ENCODE measurements around the gene C2CD4C. TPM values are rescaled to one million over a fixed set of nuclear protein-coding genes. Genes with fewer than 3 reads are reported as not detected.

The C2CD4C gene
- polyA plus RNA-seq = 1 to 10 TPM in 1 of 4 donors, under 1 TPM in 2, not detected in 1; 0.27 to 3.1 (median 0.80) TPM
- long read RNA-seq, donor 1 = 0 reads
- long read RNA-seq, donor 2 = 0 reads
- long read RNA-seq, donor 3 = 0 reads
- long read RNA-seq, donor 4 = 0 reads
- long read RNA-seq, donor 5 = 0 reads
- long read RNA-seq, donor 6 = 0 reads
- long read RNA-seq, donor 7 = 0 reads
- long read RNA-seq, donor 8 = 0 reads
- long read RNA-seq, donor 9 = 0 reads
- long read RNA-seq, donor 10, partial matches to known transcripts = 0 of 4 reads
- long read RNA-seq, donor 10, other reads (novel, unspliced or antisense) = 0 of 4 reads

- DNase-seq (peak in 1 of 2 donors; percentile 39), FAIRE-seq (no peak)
- Histone ChIP-seq H3K4me1 (ENCODE audit: control insufficient read depth in 3 of 3, insufficient read depth in 2 of 3, low read depth in 1 of 3, low read length in 2 of 3) (peaks cover 0 to 5% (median 0%) of the 10 kb centered on the region in 3 donors), H3K4me3 (ENCODE audit: low read depth in 1 of 3, low read length in 3 of 3) (peak within 1 kb of the TSS in 2 of 3 donors; percentile 22 to 38), H3K36me3 (ENCODE audit: control insufficient read depth in 3 of 3, insufficient read depth in 2 of 3, low read depth in 1 of 3, low read length in 3 of 3) (no peaks in the 10 kb centered on the region), H3K9me3 (ENCODE audit: control insufficient read depth in 2 of 2, insufficient read depth in 1 of 2, low read depth in 1 of 2, low read length in 1 of 2) (peaks cover 0 to 3% of the 10 kb centered on the region in 2 donors), H3K27ac (ENCODE audit: low read depth in 1 of 3, low read length in 2 of 3) (no peak within 1 kb of the TSS), H3K27me3 (ENCODE audit: control insufficient read depth in 3 of 3, insufficient read depth in 3 of 3, low read length in 3 of 3) (peaks cover 7 to 45% (median 12%) of the 10 kb centered on the region in 3 donors)
- 0 to 1% (median 0%) methylated on average over 24 to 80 of the region's 80 CpGs for WGBS, 3 donors
Measured at GRCh38 chr19:408902-409515, at the start of gene C2CD4C. Gene C2CD4C (minus strand): TSS chr19:409147. CDS start chr19:408361, 786 bp downstream.

GRCh38 chr19:458091-459042 is 49.4 kb upstream of the C2CD4C start:
- no peak for DNase-seq
- H3K27me3 ChIP-seq (ENCODE audit: control insufficient read depth in 3 of 3, insufficient read depth in 3 of 3, low read length in 3 of 3) = peaks cover 0 to 6% (median 3%) of the 10 kb centered on the region in 3 donors

DNA sequence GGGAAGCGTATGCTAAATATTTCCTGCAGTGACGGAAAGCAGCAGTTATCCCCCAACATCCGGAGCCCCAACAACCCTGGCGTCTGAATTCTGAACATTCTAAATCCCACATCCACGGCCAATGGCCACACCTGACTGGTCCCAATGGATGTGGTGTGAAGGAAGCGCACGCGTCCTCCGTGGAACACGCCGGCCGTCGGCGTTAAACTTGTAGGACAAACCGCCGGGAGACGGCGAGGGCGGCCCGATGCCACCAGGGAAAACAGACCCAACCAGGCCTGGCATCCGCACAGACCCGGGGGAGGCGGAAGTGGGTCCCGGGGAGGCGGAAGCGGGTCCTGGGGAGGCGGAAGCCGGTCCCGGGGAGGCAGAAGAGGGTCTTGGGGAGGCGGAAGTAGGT is 48.7 kb upstream of the C2CD4C start:
- Histone ChIP-seq H3K27ac (ENCODE audit: low read depth in 1 of 3, low read length in 2 of 3) (no peak overlapping the region), H3K4me1 (ENCODE audit: control insufficient read depth in 3 of 3, insufficient read depth in 2 of 3, low read depth in 1 of 3, low read length in 2 of 3) (peaks cover 0 to 8% (median 0%) of the 10 kb centered on the region in 3 donors), H3K36me3 (ENCODE audit: control insufficient read depth in 3 of 3, insufficient read depth in 2 of 3, low read depth in 1 of 3, low read length in 3 of 3) (peaks cover 0 to 27% (median 0%) of the 10 kb centered on the region in 3 donors), H3K9me3 (ENCODE audit: control insufficient read depth in 2 of 2, insufficient read depth in 1 of 2, low read depth in 1 of 2, low read length in 1 of 2) (no peaks in the 10 kb centered on the region), H3K27me3 (ENCODE audit: control insufficient read depth in 3 of 3, insufficient read depth in 3 of 3, low read length in 3 of 3) (peaks cover 0 to 6% (median 3%) of the 10 kb centered on the region in 3 donors), H3K4me3 (ENCODE audit: low read depth in 1 of 3, low read length in 3 of 3) (no peak overlapping the region)
- no peak for FAIRE-seq
- DNase-seq = no peak
- 94 to 97% (median 97%) methylated on average over 29 to 30 of the region's 30 CpGs for WGBS, 3 donors

More at GRCh38 chr19:458091-459042, 49.4 kb upstream of the C2CD4C start:
- no peak for FAIRE-seq
- Histone ChIP-seq H3K4me1 (ENCODE audit: control insufficient read depth in 3 of 3, insufficient read depth in 2 of 3, low read depth in 1 of 3, low read length in 2 of 3) (peaks cover 0 to 8% (median 0%) of the 10 kb centered on the region in 3 donors), H3K36me3 (ENCODE audit: control insufficient read depth in 3 of 3, insufficient read depth in 2 of 3, low read depth in 1 of 3, low read length in 3 of 3) (peaks cover 0 to 24% (median 0%) of the 10 kb centered on the region in 3 donors), H3K4me3 (ENCODE audit: low read depth in 1 of 3, low read length in 3 of 3) (no peak overlapping the region), H3K9me3 (ENCODE audit: control insufficient read depth in 2 of 2, insufficient read depth in 1 of 2, low read depth in 1 of 2, low read length in 1 of 2) (no peaks in the 10 kb centered on the region), H3K27ac (ENCODE audit: low read depth in 1 of 3, low read length in 2 of 3) (no peak overlapping the region)
- 96 to 99% (median 97%) methylated on average over 61 to 89 of the region's 89 CpGs for WGBS, 3 donors

DNA sequence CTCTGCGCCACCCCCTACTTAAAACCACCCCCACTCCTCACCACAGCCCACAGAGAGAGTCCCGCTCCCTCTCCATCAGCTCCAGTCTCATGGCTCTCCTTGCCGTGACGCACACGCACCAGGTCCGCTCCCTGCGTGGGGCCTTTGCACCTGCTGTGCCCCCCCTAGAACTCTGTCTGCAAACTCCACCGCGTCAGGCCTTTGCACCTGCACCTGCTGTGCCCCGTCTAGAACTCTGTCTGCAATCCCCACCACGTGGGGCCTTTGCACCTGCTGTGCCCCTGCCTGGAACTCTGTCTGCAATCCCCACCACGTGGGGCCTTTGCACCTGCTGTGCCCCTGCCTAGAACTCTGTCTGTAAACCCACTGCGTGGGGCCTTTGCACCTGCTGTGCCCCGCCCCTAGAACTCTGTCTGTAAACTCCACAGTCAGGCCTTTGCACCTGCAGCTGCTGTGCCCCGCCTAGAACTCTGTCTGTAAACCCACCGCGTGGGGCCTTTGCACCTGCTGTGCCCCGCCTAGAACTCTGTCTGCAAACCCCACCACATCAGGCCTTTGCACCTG is 47.7 kb upstream of the C2CD4C start:
- 51 to 68% (median 53%) methylated on average over 18 of the region's 18 CpGs for WGBS, 3 donors
- FAIRE-seq = no peak
- DNase-seq = peak in 1 of 2 donors; percentile 46

GRCh38 chr19:455851-456546 is 47.1 kb upstream of the C2CD4C start:
- no peak for FAIRE-seq
- Histone ChIP-seq H3K9me3 (ENCODE audit: control insufficient read depth in 2 of 2, insufficient read depth in 1 of 2, low read depth in 1 of 2, low read length in 1 of 2) (peaks cover 0 to 4% of the 10 kb centered on the region in 2 donors), H3K4me3 (ENCODE audit: low read depth in 1 of 3, low read length in 3 of 3) (no peak overlapping the region), H3K27me3 (ENCODE audit: control insufficient read depth in 3 of 3, insufficient read depth in 3 of 3, low read length in 3 of 3) (no peaks in the 10 kb centered on the region), H3K36me3 (ENCODE audit: control insufficient read depth in 3 of 3, insufficient read depth in 2 of 3, low read depth in 1 of 3, low read length in 3 of 3) (peaks cover 0 to 36% (median 0%) of the 10 kb centered on the region in 3 donors), H3K4me1 (ENCODE audit: control insufficient read depth in 3 of 3, insufficient read depth in 2 of 3, low read depth in 1 of 3, low read length in 2 of 3) (peaks cover 0 to under 1% (median 0%) of the 10 kb centered on the region in 3 donors), H3K27ac (ENCODE audit: low read depth in 1 of 3, low read length in 2 of 3) (no peak overlapping the region)
- 91 to 93% (median 91%) methylated on average over 28 to 31 of the region's 31 CpGs for WGBS, 3 donors
- DNase-seq = no peak

More for the DNA sequence above, 47.7 kb upstream of the C2CD4C start:
- Histone ChIP-seq H3K4me1 (ENCODE audit: control insufficient read depth in 3 of 3, insufficient read depth in 2 of 3, low read depth in 1 of 3, low read length in 2 of 3) (peaks cover 0 to 7% (median 0%) of the 10 kb centered on the region in 3 donors), H3K27me3 (ENCODE audit: control insufficient read depth in 3 of 3, insufficient read depth in 3 of 3, low read length in 3 of 3) (no peaks in the 10 kb centered on the region), H3K36me3 (ENCODE audit: control insufficient read depth in 3 of 3, insufficient read depth in 2 of 3, low read depth in 1 of 3, low read length in 3 of 3) (peaks cover 0 to 33% (median 0%) of the 10 kb centered on the region in 3 donors), H3K9me3 (ENCODE audit: control insufficient read depth in 2 of 2, insufficient read depth in 1 of 2, low read depth in 1 of 2, low read length in 1 of 2) (no peaks in the 10 kb centered on the region), H3K4me3 (ENCODE audit: low read depth in 1 of 3, low read length in 3 of 3) (no peak overlapping the region), H3K27ac (ENCODE audit: low read depth in 1 of 3, low read length in 2 of 3) (no peak overlapping the region)

DNA sequence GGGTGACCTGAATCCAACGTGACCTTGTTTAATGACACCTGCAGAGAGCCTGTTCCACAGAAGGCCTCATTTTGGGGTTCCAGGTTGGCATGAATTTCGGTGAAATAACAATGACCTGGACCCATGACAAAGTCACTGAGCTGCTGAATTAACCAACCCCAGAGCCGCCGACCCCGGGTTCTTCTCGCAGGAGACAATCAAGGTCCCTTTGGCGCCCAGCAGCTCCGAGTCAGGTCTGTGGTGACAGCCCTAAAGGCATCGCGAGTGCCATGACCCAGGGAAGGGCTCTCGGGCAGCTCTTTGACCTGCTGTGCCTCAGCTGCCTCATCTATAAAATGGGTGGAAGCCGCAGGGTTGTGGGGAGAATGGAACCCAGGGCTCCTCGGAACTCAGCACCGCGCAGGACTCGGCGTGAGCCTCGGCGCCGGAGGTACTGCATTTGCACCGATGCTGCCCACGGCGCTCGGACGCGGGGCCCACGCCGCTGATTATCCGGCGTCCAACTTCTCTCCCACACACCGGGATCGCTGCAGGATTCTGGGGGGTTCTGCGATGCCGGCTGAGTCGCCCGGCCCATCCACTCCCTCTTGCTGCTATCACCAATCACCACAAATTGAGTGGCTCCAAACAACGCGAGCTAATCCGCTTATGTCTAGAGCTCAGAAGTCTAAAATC is 46.2 kb upstream of the C2CD4C start:
- peaks cover 0 to 7% of the 10 kb centered on the region in 2 donors for H3K9me3 ChIP-seq (ENCODE audit: control insufficient read depth in 2 of 2, insufficient read depth in 1 of 2, low read depth in 1 of 2, low read length in 1 of 2)
- H3K4me3 ChIP-seq (ENCODE audit: low read depth in 1 of 3, low read length in 3 of 3) = no peak overlapping the region
- DNase-seq = no peak
- H3K4me1 ChIP-seq (ENCODE audit: control insufficient read depth in 3 of 3, insufficient read depth in 2 of 3, low read depth in 1 of 3, low read length in 2 of 3) = no peaks in the 10 kb centered on the region
- FAIRE-seq = no peak
- H3K27me3 ChIP-seq (ENCODE audit: control insufficient read depth in 3 of 3, insufficient read depth in 3 of 3, low read length in 3 of 3) = no peaks in the 10 kb centered on the region
- peaks cover 0 to 37% (median 0%) of the 10 kb centered on the region in 3 donors for H3K36me3 ChIP-seq (ENCODE audit: control insufficient read depth in 3 of 3, insufficient read depth in 2 of 3, low read depth in 1 of 3, low read length in 3 of 3)
- 95 to 96% (median 96%) methylated on average over 37 to 39 of the region's 39 CpGs for WGBS, 3 donors
- H3K27ac ChIP-seq (ENCODE audit: low read depth in 1 of 3, low read length in 2 of 3) = no peak overlapping the region

DNA sequence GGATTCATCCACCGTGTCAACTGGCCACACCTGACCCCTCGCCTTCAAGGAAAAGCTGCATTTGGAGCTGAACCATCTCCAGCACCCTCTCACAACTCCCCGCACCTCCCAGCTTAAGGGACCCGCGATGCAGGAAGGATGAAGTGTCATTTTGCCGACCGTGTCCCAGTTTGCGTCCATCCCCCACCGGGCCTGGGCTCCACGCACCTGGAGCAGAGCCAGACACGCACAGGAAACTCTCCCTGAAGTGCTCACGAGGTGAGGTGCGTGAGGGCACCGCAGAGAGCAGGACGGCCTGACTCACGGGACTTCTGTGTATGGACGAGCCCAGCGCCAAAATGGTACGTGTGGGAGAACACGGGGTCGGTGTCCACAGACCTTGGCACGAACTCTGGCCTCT is 44.7 kb upstream of the C2CD4C start:
- 91 to 96% (median 94%) methylated on average over 22 of the region's 22 CpGs for WGBS, 3 donors

More for the DNA sequence above, 44.7 kb upstream of the C2CD4C start:
- no peak for FAIRE-seq
- Histone ChIP-seq H3K4me3 (ENCODE audit: low read depth in 1 of 3, low read length in 3 of 3) (no peak overlapping the region), H3K36me3 (ENCODE audit: control insufficient read depth in 3 of 3, insufficient read depth in 2 of 3, low read depth in 1 of 3, low read length in 3 of 3) (peaks cover 0 to 42% (median 0%) of the 10 kb centered on the region in 3 donors), H3K27me3 (ENCODE audit: control insufficient read depth in 3 of 3, insufficient read depth in 3 of 3, low read length in 3 of 3) (no peaks in the 10 kb centered on the region), H3K9me3 (ENCODE audit: control insufficient read depth in 2 of 2, insufficient read depth in 1 of 2, low read depth in 1 of 2, low read length in 1 of 2) (peaks cover 0 to 7% of the 10 kb centered on the region in 2 donors), H3K4me1 (ENCODE audit: control insufficient read depth in 3 of 3, insufficient read depth in 2 of 3, low read depth in 1 of 3, low read length in 2 of 3) (no peaks in the 10 kb centered on the region), H3K27ac (ENCODE audit: low read depth in 1 of 3, low read length in 2 of 3) (no peak overlapping the region)
- no peak for DNase-seq
